Measurements from ENCODE around the gene SLC35F3.

DNA sequence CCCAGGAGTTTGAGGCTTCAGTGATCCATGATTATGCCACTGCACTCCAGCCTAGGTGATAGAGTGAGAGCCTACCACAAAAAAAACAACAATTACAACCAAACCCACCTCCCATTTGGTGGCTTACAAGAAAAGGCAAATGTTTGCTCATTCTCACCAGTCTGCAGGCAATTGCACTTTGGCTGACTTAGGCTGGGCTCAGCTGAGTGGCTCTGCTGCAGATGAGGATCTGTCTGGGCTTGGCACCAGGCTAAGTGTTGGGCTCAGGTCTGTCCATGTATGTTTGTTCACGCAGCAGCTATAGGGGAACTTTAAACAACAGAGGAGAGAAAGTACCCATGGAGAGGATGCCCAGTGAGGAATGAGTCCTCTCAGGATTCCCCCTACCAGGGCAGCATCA lies 440.8 kb downstream of the SLC35F3 start:
- TF ChIP-seq, protein P1, sequence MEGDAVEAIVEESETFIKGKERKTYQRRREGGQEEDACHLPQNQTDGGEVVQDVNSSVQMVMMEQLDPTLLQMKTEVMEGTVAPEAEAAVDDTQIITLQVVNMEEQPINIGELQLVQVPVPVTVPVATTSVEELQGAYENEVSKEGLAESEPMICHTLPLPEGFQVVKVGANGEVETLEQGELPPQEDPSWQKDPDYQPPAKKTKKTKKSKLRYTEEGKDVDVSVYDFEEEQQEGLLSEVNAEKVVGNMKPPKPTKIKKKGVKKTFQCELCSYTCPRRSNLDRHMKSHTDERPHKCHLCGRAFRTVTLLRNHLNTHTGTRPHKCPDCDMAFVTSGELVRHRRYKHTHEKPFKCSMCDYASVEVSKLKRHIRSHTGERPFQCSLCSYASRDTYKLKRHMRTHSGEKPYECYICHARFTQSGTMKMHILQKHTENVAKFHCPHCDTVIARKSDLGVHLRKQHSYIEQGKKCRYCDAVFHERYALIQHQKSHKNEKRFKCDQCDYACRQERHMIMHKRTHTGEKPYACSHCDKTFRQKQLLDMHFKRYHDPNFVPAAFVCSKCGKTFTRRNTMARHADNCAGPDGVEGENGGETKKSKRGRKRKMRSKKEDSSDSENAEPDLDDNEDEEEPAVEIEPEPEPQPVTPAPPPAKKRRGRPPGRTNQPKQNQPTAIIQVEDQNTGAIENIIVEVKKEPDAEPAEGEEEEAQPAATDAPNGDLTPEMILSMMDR (conservative IDR thresholded peaks at IDR 0.05 in 1 of 2, IDR thresholded peaks at IDR 0.05 in 1 of 2; ENCODE audit: extremely low read depth in 1 of 2, insufficient read depth in 1 of 2, low read depth in 1 of 2, low read length in 2 of 2): no peak
- no peak for TF ChIP-seq EZH2 (IDR thresholded peaks at IDR 0.05; ENCODE audit: borderline replicate concordance, low read length)

All from mammary epithelial cell (primary cell).